ENCODE results near the gene SPOPL. TPM values are rescaled to one million over a fixed set of nuclear protein-coding genes. Genes with fewer than 3 reads are reported as not detected.

SPOPL gene
- 10 to 100 TPM; 12.1 to 14.4 TPM for total RNA-seq

DNA sequence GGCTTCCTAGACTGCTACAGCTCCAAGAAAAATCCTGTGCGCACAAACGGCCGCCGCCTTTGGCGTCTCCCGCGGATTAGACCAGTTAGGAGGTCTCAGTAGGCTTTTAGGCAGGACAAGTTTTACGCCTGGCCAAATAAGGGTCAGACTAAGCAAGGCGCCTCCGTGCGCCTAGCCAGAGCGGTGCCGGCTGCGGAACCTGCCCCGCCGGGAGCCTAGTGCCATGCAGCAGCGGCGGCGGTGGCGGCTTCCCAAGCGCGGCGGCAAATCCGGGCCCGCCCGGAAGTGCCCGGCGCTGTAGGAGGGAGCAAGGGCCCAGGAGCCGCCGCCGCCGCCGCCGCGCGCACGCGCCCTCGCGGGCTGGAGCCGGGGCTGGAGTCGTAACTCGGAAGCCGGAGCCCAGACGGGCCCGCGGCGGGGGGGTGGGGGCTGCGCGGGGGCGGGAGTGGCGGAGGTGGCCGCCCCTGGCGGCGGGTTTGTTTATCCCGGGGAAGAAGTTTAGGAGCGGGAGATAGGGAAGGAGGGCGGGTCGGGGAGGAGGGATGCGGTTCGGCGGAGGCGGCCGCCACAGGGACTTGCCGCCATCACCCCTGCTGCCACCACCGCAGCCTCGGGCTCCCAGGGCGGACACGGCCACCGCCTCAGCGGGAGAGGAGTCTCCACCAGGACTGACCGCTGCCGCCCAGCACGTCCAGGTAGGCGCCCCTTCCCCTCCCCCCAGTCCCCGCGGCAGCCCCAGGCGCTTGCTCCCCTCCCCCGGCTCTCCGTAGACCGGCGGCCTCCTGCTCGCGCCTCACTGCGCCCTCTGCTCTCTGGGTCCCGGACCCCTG is at the start of gene SPOPL:
SPOPL (plus strand) TSS at position 346 of the 830 bp plus-strand sequence. CDS start 48,447 bp downstream, outside the sequence.
- Histone ChIP-seq H3K4me3 (peak within 1 kb of the TSS; percentile 71 to 99), H3K27me3 (no peaks in the 10 kb centered on the region), H3K4me1 (peaks cover 0 to 46% of the 10 kb centered on the region in 2 donors), H3K27ac (peak within 1 kb of the TSS; percentile 93 to 96), H3K36me3 (no peaks in the 10 kb centered on the region), H3K9me3 (no peaks in the 10 kb centered on the region)
- DNase-seq (ENCODE audit: low spot score), result peak; percentile 89
- TF ChIP-seq CTCF (IDR thresholded peaks at IDR 0.05), result peak; percentile 31 to 61

DNA sequence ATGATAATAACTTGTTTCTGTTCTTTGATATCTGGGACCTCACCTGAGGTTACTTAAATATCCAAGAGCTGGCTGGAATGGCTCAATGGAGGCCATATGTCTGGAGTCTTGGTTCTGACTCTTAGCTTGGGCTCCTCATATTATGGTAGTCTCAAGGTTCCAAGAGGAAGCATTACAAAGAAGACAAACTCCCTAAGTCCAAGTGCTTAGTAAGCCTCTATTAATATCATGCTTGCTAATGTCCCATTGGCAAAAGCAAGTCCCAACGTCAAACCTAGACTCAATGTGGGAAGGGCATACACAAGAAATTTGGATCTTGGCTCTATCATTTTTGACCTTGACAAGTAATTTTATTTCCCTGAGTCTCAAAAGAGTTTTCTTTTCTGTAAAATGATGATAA is 49.2 kb upstream of the SPOPL start:
- Histone ChIP-seq H3K36me3 (no peaks in the 10 kb centered on the region), H3K9me3 (peaks cover 0 to under 1% of the 10 kb centered on the region in 2 donors), H3K4me3 (no peak overlapping the region), H3K27ac (no peak overlapping the region), H3K4me1 (no peaks in the 10 kb centered on the region), H3K27me3 (no peaks in the 10 kb centered on the region)
- no peak for DNase-seq (ENCODE audit: low spot score)
- TF ChIP-seq CTCF (IDR thresholded peaks at IDR 0.05), result no peak

DNA sequence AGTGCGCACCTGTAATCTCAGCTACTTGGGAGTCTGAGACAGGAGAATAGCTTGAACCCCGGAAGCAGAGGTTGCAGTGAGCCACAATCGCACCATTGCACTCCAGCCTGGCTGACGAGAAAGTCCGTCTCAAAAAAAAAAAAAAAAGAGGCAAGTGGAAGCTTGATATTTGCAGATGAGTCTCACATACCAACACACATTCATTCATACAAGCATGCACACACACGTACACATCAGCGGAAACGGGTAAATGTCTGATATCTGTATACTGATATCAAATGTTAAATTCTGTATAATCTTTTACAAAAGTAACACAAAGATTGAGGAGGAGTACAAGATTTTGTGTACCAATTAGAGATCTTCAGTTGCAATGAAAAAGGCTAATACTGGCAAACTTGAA is 47.8 kb upstream of the SPOPL start:
- Histone ChIP-seq H3K4me3 (no peak overlapping the region), H3K36me3 (no peaks in the 10 kb centered on the region), H3K9me3 (peaks cover 0 to 7% of the 10 kb centered on the region in 2 donors), H3K27me3 (no peaks in the 10 kb centered on the region), H3K27ac (no peak overlapping the region), H3K4me1 (no peaks in the 10 kb centered on the region)
- TF ChIP-seq CTCF (IDR thresholded peaks at IDR 0.05), result no peak
- DNase-seq (ENCODE audit: low spot score), result no peak

DNA sequence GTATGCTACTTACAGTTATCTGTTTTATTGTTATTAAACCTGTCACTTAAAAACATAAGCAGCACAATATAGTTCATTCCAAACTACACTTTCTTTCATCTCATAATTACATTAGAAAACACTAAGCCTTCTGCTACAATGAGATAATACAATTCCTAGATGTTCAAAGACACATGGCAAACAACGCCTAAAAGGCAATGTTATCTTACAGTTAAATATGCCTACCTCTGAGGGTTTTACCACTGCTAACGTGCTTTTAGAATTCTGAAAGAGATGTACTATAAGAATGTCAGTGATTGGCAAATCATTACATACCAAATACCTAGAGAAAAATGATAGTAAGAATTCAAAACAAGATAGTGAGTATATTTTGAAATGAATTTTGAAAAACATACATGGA is 46.8 kb upstream of the SPOPL start:
- Histone ChIP-seq H3K36me3 (no peaks in the 10 kb centered on the region), H3K4me3 (no peak overlapping the region), H3K27ac (no peak overlapping the region), H3K4me1 (no peaks in the 10 kb centered on the region), H3K9me3 (peaks cover 0 to 7% of the 10 kb centered on the region in 2 donors), H3K27me3 (no peaks in the 10 kb centered on the region)
- no peak for DNase-seq (ENCODE audit: low spot score)
- TF ChIP-seq CTCF (IDR thresholded peaks at IDR 0.05), result no peak

DNA sequence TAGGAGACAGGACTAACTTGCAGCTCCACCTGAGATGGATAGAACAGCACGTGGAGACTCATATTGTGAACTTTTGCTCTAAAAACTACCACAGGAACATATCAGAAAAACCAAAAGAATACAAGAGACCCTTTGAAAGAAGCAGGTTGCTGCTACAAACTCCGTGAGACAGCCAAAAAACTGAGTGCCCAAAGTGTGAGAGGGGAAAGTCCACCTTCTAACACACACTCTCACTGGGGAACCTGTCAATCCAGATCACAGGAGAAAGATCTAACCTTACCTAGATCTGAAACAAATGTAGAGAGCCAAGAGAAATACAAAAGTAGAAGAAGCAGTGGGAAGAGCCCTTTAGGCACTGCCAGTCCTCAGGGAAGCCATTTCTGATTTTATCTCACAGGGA is 46.3 kb upstream of the SPOPL start:
- Histone ChIP-seq H3K27ac (no peak overlapping the region), H3K4me3 (no peak overlapping the region), H3K27me3 (no peaks in the 10 kb centered on the region), H3K4me1 (no peaks in the 10 kb centered on the region), H3K9me3 (peaks cover 0 to 7% of the 10 kb centered on the region in 2 donors), H3K36me3 (no peaks in the 10 kb centered on the region)
- TF ChIP-seq CTCF (IDR thresholded peaks at IDR 0.05), result no peak
- no peak for DNase-seq (ENCODE audit: low spot score)

Measured in right atrium auricular region (tissue), 2 donors.